Activated CD4-positive, CD25-positive, alpha-beta regulatory T cell (primary cell): ENCODE data around the gene RPP25L.
"Not testable (repeated sequence)": the region's sequence is repeated elsewhere in the genome, so short reads cannot be mapped to it uniquely, and the experiment has no call there.

Experiments
- DNase-seq, 4 experiments: peaks; one replicate each; lab custom pipeline; 2025; lab: John Stamatoyannopoulos, UW

The RPP25L gene

GRCh38 chr9:34611811-34612787 lies at the start of gene RPP25L:
Gene RPP25L, minus strand, starts transcription at chr9:34612097. Its CDS starts 801 bp downstream, at chr9:34611296.
- peak; percentile 69 to 81 (median 74) for DNase-seq

- DNase-seq = no peak
These were observed 47.8 kb upstream of the RPP25L start for GRCh38 chr9:34659592-34660253.

- no peak for DNase-seq
These were observed 46.6 kb upstream of the RPP25L start for GRCh38 chr9:34658461-34658860.

- DNase-seq = no peak
These were observed 45.1 kb upstream of the RPP25L start for GRCh38 chr9:34656992-34657391.

GRCh38 chr9:34655394-34655793 lies 43.5 kb upstream of the RPP25L start:
- DNase-seq = no peak

GRCh38 chr9:34654323-34655051 lies 42.6 kb upstream of the RPP25L start:
- DNase-seq = no peak

- no peak for DNase-seq
These were observed 41.5 kb upstream of the RPP25L start for GRCh38 chr9:34653151-34654072.

- no peak for DNase-seq
These were observed 40.7 kb upstream of the RPP25L start for GRCh38 chr9:34652602-34653000.

GRCh38 chr9:34651876-34652601 lies 40.1 kb upstream of the RPP25L start, which contains the start of gene IL11RA:
Gene IL11RA, plus strand, starts transcription at chr9:34652185. Its CDS starts 3,033 bp downstream, at chr9:34655218.
- no peak for DNase-seq

GRCh38 chr9:34651321-34651720 lies 39.4 kb upstream of the RPP25L start:
- DNase-seq = no peak

GRCh38 chr9:34650816-34651215 lies 38.9 kb upstream of the RPP25L start:
- no peak for DNase-seq

- DNase-seq = no peak
These were observed 36.8 kb upstream of the RPP25L start for GRCh38 chr9:34648673-34649072.

GRCh38 chr9:34647651-34648050 lies 35.8 kb upstream of the RPP25L start:
- DNase-seq = no peak

- no peak for DNase-seq
These were observed 35.1 kb upstream of the RPP25L start for GRCh38 chr9:34647084-34647403.

GRCh38 chr9:34646211-34647083 lies 34.5 kb upstream of the RPP25L start, which contains the start of gene GALT:
Gene GALT, plus strand, starts transcription at chr9:34646675. Its CDS starts 30 bp downstream, at chr9:34646705.
- peak; percentile 87 to 95 (median 92) for DNase-seq

GRCh38 chr9:34644766-34645314 lies 32.9 kb upstream of the RPP25L start:
- DNase-seq = no peak

GRCh38 chr9:34642679-34643078 lies 30.8 kb upstream of the RPP25L start:
- no peak for DNase-seq

GRCh38 chr9:34639322-34639721 lies 27.4 kb upstream of the RPP25L start:
- not testable (repeated sequence) for DNase-seq

GRCh38 chr9:34638138-34638445 lies 26.2 kb upstream of the RPP25L start:
- DNase-seq = no peak
